Skin epidermis (tissue), 12 donors: Measurements from ENCODE around the gene NUP93.
"Not testable (repeated sequence)": the region's sequence is repeated elsewhere in the genome, so short reads cannot be mapped to it uniquely, and the experiment has no call there.

ENCODE experiments used
- H3K27ac ChIP-seq, 21 experiments: fragments of 200-600 bp; sonication (generic) in 11 of 21; one replicate each; pipeline ENCODE4 v1.5.0; 2020; ENCODE audit warnings: mild to moderate bottlenecking in 3 of 21, inconsistent platforms in 2 of 21, moderate library complexity in 2 of 21
- H3K4me3 ChIP-seq, 7 experiments: fragments of 200-600 bp; sonication (generic) in 2 of 7; one replicate each; pipeline ENCODE4 v1.5.0; 2020; ENCODE audit warnings: inconsistent platforms in 2 of 7, mild to moderate bottlenecking in 2 of 7, moderate library complexity in 1 of 7

The NUP93 gene

GRCh38 chr16:56708525-56709442 is 21.1 kb upstream of the NUP93 start:
- Histone ChIP-seq H3K27ac (peak overlapping the region in 9 of 21 experiments; percentile 32 to 84 (median 56)), H3K4me3 (no peak overlapping the region)

GRCh38 chr16:56709443-56710040 is 20.4 kb upstream of the NUP93 start:
- Histone ChIP-seq H3K27ac (peak overlapping the region in 4 of 21 experiments; percentile 47 to 84 (median 66)), H3K4me3 (no peak overlapping the region)

GRCh38 chr16:56710181-56710737 is 19.7 kb upstream of the NUP93 start:
- Histone ChIP-seq H3K27ac (no peak overlapping the region), H3K4me3 (no peak overlapping the region)

DNA sequence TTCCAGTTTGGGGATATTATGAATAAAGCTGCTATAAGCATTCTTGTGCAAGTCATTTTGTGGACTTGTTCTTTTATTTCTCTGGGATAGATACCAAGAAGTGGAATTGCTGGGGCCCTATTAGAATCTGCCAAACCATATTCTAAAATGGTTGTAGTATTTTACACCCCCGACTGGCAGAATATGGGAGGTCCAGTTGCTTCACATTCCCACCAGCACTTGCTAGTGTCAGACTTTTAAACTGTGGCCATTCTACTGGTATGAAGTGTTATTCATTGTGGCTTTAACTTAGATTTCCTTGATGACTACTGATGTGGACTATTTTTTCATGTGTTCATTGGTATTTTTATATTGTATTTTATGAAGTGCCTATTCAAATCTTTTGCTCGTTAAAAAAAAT is 18.1 kb upstream of the NUP93 start:
- no peak overlapping the region for H3K4me3 ChIP-seq
- no peak overlapping the region for H3K27ac ChIP-seq

GRCh38 chr16:56713794-56714193 is 16.1 kb upstream of the NUP93 start:
- Histone ChIP-seq H3K4me3 (no peak overlapping the region), H3K27ac (no peak overlapping the region)

GRCh38 chr16:56715126-56715525 is 14.8 kb upstream of the NUP93 start:
- no peak overlapping the region for H3K4me3 ChIP-seq
- H3K27ac ChIP-seq, result no peak overlapping the region

DNA sequence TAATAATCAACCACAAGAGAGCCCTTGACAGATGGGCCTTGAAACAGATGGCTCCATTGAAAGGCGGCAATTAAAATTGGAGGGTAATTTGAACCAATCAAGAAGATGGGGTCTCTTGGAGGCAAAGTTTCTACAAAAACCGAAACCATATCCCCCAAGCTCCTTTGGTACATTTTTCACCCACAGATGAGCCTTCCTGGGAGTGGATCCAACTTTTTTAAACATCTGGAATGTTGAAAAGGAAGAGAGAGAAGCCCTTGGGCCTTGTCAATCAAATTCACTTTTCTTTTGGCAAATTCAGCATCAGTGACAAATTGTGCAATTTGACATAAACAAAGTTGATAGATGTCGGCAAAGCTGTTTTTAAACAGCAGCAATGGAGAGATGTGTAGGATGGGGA is 13.2 kb upstream of the NUP93 start:
- H3K4me3 ChIP-seq, result no peak overlapping the region
- no peak overlapping the region for H3K27ac ChIP-seq

- not testable (repeated sequence) for H3K4me3 ChIP-seq, H3K27ac ChIP-seq
Observed at GRCh38 chr16:56717532-56717931, 12.4 kb upstream of the NUP93 start.

- Histone ChIP-seq H3K27ac (no peak overlapping the region), H3K4me3 (no peak overlapping the region)
Observed at GRCh38 chr16:56722200-56722842, 7.6 kb upstream of the NUP93 start.

- Histone ChIP-seq H3K4me3 (no peak overlapping the region), H3K27ac (no peak overlapping the region)
Observed at GRCh38 chr16:56724191-56724590, 5.7 kb upstream of the NUP93 start.

DNA sequence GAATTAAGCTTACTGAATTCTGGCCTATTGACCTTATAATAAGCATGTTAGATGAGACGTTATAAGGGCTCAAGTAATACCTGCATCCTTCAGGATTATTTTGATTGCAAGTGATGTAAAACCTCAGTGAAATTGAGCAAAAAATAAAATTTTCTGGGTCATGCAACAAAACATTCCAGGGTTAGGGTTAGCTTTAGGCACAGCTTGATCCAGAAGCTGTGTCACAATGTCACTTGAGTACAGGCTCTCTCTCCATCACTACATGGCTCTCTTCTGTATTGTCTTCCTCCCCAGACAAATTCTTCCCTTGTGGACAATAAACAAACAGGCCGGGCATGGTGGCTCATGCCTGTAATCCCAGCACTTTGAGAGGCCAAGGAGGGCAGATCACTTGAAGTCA is 3.6 kb upstream of the NUP93 start:
- Histone ChIP-seq H3K4me3 (no peak overlapping the region), H3K27ac (no peak overlapping the region)

- Histone ChIP-seq H3K27ac (no peak overlapping the region), H3K4me3 (no peak overlapping the region)
Observed at GRCh38 chr16:56726926-56727325, 3.0 kb upstream of the NUP93 start.

DNA sequence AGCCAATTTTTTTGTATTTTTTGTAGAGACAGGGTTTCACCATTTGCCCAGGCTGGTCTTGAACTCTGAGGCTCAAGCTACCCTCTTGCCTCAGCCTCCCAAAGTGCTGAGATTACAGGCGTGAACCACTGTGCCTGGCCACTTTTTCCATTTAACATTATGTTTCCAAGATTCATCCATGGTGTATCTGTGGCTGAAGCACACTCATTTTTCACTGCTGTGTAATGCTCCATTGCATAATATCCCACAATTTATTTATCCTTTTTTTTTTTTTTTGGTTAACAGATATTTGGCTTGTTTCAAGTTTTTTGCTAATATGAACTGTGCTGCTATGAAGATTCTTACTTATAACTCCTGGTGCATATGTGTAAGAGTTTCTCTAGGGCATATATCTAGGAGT is 1.9 kb upstream of the NUP93 start:
- Histone ChIP-seq H3K27ac (no peak overlapping the region), H3K4me3 (no peak overlapping the region)

GRCh38 chr16:56728980-56729734 is 772 bp upstream of the NUP93 start:
- Histone ChIP-seq H3K27ac (peak overlapping the region in 20 of 21 experiments; percentile 56 to 89 (median 82)), H3K4me3 (peak overlapping the region; percentile 62 to 98 (median 87))

GRCh38 chr16:56732366-56732765 is 2.4 kb downstream of the NUP93 start:
- Histone ChIP-seq H3K27ac (no peak overlapping the region), H3K4me3 (no peak overlapping the region)

DNA sequence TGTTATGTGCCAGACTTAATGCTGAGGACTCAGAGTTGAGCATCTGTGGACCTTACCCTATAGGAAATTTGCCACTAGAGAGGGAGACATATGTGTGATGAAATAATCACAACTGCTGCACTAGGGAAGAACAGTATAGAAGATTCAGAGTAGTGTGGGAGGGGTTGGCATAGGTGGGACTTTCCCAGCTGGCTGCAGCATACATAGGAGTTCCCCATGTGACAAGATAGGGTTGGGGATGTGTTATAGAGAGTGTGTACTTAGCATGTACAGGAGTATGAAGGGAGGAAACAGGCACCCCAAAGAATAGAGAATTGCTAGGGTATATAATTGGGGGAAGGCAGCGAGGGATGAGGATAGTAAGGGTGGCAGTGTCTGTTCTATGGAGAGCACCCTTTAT is 2.9 kb downstream of the NUP93 start:
- Histone ChIP-seq H3K27ac (no peak overlapping the region), H3K4me3 (no peak overlapping the region)

- no peak overlapping the region for H3K4me3 ChIP-seq
- H3K27ac ChIP-seq, result no peak overlapping the region
Observed at GRCh38 chr16:56734429-56734828, 4.5 kb downstream of the NUP93 start.

DNA sequence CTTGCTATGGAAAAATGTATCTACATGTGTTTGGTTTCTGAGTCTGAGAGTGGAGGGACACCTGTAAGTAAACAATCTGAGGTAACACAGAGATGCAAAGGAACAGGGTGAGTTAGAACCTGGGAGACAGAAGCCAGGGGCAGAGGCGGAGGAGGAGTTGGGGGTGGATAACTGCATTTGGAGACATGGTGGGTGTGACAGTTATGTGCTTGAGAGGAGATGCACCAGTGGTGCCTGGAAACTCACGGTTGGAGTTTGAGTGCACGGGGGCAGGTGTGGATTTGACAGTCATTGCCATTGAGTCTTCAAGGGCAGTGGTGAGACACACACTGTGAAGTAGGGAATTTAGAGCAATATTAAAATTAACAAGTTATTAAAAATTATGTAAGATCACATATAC is 6.5 kb downstream of the NUP93 start:
- H3K4me3 ChIP-seq, result no peak overlapping the region
- no peak overlapping the region for H3K27ac ChIP-seq

DNA sequence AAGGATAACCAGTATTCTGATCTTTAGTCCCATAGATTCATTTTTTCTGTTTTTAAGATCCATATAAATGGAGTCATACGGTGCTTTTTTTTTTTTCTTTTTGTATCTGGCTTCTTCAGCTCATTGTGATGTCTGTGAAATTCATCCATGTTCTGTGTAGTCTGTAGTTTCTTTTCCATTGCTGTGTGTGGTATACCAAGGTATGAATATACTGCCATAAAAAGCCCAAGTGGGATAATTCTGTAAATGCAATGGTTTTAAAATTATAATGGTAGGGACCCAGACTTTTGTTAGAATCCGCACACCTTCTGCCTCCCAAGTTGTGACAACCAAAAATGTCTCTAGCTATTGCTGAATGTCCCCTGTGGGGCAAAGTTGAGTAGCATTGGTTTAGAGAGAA is 7.6 kb downstream of the NUP93 start:
- H3K27ac ChIP-seq, result no peak overlapping the region

DNA sequence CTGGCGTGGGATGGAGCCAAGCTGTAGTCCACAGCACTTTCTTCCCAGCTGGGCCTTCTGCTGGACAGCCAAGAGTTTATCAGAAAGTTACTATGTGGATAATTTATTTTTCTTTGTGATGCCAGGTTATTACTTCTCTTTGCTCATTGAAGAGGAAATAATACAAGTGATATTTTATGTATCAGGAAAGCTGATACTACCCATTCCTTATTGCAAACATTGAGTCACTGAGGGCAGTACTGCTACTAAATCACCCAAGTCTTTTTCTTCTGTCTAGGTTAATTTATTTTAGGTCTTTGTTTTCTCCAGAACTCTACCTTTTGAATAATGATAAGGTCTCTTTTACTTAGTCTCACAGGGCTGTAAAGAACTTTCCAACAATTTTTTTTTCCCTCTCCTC is 8.3 kb downstream of the NUP93 start:
- no peak overlapping the region for H3K27ac ChIP-seq
- H3K4me3 ChIP-seq, result no peak overlapping the region

More for the DNA sequence above, 7.6 kb downstream of the NUP93 start:
- no peak overlapping the region for H3K4me3 ChIP-seq
